LNCaP clone FGC (cell line): Measurements from ENCODE around the gene NFKBIE.

ENCODE experiments used
- DNase-seq: peaks from one replicate; pipeline ENCODE4 v3.0.0-alpha.2; 2011; ENCODE audit warnings: low read depth
- H3K4me3 ChIP-seq: 2 replicates; pipeline ENCODE4 v1.5.1; 2011; ENCODE audit warnings: mild to moderate bottlenecking, low read depth, low read length, control low read depth
- TF ChIP-seq, protein P1 (sequence below): IDR thresholded peaks from 2 replicates; pipeline ENCODE4 v1.5.1; 2012; ENCODE audit warnings: mild to moderate bottlenecking; ENCODE audit not compliant: control insufficient read depth, insufficient read depth; ENCODE audit errors: extremely low read depth

Gene NFKBIE

DNA sequence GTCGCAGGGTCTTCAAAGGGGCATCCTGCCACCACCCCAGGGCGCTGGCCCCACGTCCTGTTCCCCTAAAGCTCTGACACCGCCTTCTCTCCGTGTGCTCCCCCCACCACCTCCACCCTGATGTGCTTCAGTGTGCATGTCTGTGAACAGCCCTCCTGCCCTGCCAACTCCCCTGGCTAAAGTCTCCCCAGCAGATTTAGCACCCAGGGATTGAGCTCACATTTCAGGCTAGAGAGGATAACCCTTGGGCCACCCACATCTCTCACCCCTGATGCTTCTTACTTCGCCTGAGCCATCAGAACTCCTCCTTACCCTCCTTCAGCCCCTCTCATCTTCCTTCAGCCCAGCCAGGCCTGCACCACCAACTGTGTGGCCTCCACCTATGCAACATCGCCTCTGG is 12.4 kb upstream of the NFKBIE start:
- no peak overlapping the region for H3K4me3 ChIP-seq
- DNase-seq: no peak
- TF ChIP-seq, protein P1, sequence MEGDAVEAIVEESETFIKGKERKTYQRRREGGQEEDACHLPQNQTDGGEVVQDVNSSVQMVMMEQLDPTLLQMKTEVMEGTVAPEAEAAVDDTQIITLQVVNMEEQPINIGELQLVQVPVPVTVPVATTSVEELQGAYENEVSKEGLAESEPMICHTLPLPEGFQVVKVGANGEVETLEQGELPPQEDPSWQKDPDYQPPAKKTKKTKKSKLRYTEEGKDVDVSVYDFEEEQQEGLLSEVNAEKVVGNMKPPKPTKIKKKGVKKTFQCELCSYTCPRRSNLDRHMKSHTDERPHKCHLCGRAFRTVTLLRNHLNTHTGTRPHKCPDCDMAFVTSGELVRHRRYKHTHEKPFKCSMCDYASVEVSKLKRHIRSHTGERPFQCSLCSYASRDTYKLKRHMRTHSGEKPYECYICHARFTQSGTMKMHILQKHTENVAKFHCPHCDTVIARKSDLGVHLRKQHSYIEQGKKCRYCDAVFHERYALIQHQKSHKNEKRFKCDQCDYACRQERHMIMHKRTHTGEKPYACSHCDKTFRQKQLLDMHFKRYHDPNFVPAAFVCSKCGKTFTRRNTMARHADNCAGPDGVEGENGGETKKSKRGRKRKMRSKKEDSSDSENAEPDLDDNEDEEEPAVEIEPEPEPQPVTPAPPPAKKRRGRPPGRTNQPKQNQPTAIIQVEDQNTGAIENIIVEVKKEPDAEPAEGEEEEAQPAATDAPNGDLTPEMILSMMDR: no peak

DNA sequence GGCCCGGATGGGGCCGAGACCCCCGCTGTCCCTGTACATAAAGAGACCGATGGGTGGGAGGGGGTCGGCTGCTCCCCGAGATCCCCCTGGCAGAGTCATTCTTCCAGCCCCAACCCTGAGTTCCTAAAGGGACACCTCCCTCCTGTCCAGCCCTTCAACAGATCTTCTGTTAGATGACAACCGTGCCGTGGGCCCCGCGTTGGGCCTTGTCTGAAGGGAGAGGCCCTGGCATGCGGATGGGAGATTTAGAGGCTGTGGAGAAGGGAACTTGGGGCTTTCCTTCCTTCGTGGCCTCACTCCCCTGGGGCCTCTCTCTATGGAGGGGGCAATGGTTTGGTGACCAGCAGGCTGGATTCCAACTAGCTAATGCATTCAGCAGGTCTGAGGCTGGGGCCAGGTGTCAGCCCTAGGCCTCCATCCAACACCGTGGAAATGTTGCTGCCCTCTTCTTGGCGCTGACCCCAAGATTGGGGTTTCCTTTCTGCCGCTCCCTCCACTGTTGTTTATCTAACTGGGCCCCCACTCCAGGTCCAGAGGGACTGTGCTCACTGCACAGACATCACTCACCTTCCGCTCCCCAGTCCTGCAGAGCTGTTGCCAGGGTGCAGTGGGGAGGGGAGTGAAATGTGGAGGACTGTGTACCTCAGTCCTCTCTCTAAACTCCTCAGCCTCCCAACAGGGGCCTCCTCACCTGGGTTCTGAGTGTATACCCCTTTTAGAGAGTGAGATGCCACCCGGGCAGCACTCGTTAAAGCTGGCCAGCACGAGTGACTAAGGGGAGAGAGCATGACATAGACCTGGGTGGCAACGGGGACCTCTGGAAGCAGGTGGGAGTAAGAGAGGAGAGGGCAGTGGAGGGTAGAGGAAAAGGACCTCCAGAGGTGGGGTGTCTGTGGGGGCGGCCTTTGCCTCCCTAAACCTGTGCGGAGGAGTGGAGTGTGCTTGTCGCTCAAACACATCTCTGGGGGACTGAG is 11.6 kb upstream of the NFKBIE start:
- DNase-seq: no peak
- no peak overlapping the region for H3K4me3 ChIP-seq
- TF ChIP-seq, protein P1: no peak

DNA sequence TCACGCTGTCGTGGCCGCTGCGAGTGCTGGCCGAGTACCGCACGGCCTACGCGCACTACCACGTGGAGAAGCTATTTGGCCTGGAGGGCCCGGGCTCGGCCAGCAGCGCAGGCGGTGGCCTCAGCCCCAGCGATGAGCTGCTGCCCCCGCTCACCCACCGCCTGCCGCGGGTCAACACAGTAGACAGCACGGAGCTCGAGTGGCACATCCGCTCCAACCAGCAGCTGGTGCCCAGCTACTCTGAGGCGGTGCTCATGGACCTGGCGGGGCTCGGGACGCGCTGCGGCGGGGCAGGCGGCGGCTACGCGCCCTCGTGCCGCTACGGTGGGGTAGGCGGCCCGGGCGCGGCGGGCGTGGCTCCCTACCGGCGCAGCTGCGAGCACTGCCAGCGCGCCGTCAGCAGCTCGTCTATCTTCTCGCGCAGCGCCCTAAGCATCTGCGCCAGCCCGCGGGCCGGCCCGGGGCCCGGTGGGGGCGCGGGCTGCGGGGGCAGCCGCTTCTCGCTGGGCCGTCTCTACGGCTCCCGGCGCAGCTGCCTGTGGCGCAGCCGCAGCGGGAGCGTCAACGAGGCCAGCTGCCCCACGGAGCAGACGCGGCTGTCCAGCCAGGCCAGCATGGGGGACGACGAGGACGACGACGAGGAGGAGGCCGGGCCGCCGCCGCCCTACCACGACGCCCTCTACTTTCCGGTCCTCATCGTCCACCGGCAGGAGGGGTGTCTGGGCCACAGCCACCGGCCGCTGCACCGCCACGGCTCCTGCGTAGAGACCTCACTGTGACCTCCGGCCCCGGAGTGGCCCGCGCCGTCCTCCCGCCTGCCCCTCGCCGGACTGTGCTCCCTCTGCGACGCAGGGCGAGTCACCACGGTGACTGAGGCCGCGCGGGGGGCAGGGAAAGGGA is 10.6 kb upstream of the NFKBIE start:
- TF ChIP-seq, protein P1: no peak
- H3K4me3 ChIP-seq: no peak overlapping the region
- DNase-seq: no peak

DNA sequence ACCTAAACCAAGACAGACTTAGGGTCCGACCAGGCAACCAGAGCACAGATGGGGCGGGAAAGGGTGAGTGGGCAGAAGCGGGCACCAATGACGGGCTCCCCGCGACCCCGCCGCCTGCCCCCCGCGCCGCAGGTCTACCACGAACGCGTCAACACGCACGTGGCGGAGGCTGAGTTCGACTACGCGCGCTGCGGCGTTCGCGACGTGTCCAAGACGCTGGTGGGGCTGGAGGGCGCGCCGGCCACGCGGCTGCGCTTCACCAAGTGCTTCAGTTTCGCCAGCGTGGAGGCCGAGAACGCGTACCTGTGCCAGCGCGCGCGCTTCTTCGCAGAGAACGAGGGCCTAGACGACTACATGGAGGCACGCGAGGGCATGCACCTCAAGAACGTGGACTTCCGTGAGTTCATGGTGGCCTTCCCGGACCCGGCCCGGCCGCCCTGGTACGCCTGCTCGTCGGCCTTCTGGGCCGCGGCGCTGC is 10.0 kb upstream of the NFKBIE start:
- no peak overlapping the region for H3K4me3 ChIP-seq
- no peak for DNase-seq

DNA sequence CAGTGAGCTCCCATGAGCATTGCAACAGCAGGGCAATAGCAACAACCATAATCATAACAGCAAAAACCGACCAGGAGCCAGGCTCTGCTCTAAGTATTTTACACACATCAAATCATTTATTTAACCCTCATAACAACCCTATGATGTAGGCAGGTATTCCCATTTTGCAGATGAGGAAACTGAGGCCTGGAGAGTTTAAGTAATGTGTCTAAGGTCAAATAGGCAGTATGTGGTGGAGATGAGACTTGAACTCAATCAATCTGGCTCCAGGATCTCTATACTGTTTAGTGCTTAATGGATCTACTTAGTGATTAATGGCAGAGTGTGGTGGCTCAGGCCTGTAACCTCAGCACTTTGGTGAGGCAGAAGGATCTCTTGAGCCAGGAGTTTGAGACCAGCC is 8.3 kb upstream of the NFKBIE start:
- no peak for DNase-seq
- H3K4me3 ChIP-seq: no peak overlapping the region
- TF ChIP-seq, protein P1: no peak

More for the DNA sequence above, 10.0 kb upstream of the NFKBIE start:
- TF ChIP-seq, protein P1: no peak

DNA sequence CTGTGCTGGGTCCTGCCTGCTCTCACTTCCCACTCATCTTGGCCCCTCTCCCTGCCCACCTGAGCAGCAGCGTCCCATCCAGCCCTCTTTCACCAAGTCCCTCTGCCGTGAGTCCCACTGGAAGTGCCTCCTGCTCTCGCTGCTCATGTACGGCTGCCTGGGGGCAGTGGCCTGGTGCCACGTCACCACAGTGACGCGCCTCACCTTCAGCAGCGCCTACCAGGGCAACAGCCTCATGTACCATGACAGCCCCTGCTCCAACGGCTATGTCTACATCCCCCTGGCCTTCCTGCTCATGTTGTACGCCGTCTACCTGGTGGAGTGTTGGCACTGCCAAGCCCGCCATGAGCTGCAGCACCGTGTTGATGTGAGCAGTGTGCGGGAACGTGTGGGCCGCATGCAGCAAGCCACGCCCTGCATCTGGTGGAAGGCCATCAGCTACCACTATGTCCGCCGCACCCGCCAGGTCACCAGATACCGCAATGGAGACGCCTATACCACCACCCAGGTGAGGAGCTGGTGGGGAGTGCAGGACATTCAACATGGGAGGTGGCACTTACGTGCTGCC is 7.7 kb upstream of the NFKBIE start:
- DNase-seq: no peak
- TF ChIP-seq, protein P1: no peak

More for the DNA sequence above, 7.7 kb upstream of the NFKBIE start:
- no peak overlapping the region for H3K4me3 ChIP-seq
